GM18498 (cell line): ENCODE measurements around the gene CLGN.

Source experiments
- ATAC-seq: cut with Tn5 transposase; IDR thresholded peaks from one replicate; pipeline ENCODE4 v1.9.1; 2021; ENCODE audit warnings: mild to moderate bottlenecking, moderate library complexity; ENCODE audit not compliant: unreplicated experiment

Gene CLGN

DNA sequence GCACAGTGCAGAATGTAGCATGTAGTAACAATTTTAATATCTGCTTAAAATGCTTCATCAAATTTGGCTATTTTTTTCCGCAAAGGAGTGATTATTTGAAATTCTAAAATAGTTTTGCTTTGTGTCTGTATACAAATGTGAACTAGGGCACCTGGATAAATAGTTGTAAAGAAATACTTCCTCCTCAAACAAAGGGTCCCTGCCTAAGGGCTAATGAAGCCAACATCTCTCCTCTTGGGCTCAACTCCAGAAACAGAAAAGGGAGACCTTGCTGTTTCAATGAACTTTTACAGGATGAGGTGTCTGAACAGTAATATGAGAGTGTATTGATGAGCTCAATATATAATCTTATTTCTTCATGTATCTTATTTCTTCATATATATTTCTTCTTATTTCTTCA, 84.8 kb downstream of the CLGN start:
- ATAC-seq, result no peak
